HG03571 (cell line): ENCODE measurements around the gene PRTN3.
"Not testable (repeated sequence)": the region's sequence is repeated elsewhere in the genome, so short reads cannot be mapped to it uniquely, and the experiment has no call there.

Source experiments
- ATAC-seq: cut with Tn5 transposase; IDR thresholded peaks from one replicate; pipeline ENCODE4 v1.9.1; 2021; ENCODE audit not compliant: unreplicated experiment

PRTN3 gene

DNA sequence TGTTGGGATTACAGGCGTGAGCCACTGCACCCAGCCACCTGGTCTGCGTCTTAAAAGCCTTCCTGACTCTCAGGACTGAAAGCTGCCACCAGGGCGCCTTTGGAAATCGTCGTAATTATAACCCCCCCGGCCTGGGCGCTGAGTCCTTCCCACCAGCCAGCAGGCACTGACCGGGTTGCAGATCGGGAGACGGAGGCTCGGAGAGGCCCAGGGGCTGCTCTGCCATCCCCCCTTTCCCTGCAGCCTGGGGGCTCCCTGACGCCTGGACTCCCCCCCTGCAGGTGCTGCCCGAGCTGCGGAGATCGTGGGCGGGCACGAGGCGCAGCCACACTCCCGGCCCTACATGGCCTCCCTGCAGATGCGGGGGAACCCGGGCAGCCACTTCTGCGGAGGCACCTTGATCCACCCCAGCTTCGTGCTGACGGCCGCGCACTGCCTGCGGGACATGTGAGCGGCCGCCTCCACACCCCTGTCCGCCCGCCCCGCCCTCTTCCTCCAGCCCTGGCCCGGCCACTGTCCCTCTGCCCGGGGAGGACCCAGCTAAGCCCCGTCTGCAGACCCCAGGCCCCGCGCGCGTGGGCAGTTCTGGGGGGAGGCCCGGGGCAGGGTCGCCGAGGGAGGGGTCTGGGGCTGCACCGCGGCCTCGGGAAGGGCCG lies 2.5 kb downstream of the PRTN3 start:
- no peak for ATAC-seq

DNA sequence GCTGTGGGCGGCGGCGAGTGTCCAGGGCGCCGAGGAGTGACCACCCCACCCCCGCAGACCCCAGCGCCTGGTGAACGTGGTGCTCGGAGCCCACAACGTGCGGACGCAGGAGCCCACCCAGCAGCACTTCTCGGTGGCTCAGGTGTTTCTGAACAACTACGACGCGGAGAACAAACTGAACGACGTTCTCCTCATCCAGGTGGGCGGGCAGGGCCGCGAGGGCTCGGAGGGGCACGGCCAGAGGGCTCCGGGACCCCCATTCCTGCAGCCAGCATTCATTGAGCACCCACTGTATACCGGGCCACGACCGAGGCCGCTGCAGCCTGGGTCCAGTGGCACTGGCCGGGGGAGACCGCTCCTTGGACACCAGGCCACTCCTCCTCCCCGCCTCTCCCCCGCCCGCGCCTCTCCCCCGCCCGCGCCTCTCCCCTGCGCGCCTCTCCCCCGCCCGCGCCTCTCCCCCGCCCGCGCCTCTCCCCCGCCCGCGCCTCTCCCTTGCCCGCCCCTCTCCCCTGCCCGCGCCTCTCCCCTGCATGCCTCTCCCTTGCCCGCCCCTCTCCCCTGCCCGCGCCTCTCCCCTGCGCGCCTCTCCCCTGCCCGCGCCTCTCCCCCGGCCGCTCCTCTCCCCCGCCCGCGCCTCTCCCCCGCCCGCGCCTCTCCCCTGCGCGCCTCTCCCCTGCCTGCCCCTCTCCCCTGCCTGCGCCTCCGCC lies 3.2 kb downstream of the PRTN3 start:
- ATAC-seq = no peak

DNA sequence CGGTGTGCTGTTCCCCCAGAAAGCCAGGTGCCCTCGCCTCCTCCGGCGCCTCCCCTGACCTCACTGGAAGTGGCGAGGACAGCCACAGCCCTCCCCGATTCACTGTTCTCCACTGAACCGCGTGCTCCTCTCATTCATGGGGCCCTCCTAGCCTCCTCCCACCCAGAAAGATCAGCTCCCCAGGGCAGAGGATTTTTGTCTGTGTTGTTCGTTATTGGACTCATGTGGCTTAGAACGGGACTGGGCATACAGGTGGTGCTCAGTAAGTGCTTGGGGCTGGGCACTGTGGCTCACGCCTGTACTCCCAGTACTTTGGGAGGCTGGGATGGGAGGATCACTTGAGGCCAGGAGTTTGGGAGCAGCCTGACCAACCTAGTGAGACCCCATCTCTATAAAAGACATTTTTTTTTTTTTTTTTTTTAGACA lies 3.8 kb downstream of the PRTN3 start:
- no peak for ATAC-seq

DNA sequence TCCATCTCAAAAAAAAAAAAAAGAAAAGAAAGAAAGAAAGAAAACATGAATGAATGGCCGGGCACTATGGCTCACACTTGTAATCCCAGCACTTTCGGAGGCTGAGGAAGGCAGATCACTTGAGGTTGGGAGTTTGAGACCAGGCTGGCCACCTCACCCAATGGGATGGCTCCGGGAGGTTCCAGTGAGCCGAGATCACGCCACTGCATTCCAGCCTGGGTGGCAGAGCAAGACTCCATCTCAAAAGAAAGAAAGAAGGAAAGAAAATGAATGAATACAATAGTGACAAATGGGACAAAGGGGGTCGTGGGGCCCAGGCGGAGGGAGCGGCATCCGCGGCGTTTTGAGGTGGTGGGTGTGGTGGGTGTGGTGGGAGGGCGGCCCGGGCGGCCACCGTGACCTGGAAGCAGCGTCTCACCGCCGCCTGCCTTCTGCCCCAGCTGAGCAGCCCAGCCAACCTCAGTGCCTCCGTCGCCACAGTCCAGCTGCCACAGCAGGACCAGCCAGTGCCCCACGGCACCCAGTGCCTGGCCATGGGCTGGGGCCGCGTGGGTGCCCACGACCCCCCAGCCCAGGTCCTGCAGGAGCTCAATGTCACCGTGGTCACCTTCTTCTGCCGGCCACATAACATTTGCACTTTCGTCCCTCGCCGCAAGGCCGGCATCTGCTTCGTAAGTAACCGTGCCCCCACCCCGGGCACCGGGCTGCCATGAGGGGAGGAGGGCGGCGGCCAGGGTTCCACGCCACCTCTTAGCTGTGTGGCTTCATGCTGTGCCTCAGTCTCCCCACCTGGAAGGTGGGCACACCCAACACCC lies 5.1 kb downstream of the PRTN3 start:
- ATAC-seq = no peak

DNA sequence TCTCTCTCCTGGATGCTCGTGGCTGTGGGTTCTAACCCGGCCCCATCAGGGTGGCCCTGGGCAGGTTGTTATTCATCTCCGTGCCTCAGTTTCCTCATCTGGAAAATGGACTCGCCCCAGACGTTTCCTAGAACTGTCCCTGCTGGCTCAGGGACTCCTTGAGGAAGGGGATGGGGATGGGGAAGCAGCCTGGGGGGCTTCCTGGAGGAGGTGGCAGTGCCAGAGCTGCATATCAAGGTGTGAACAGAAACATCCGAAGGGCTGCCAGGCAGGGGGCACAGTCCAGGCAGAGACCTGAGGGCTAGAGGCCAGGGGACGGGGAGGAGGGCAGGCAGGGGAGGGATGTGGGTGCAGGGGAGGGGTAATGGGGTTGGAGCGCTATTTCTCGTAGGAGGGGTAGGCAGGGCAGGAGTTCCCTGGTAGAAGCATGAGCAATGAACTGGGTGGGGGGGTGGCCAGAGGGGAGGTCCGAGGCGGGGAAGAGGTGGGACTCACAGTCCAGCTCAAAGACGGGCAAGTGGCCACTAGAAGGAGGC lies 7.7 kb downstream of the PRTN3 start:
- no peak for ATAC-seq

DNA sequence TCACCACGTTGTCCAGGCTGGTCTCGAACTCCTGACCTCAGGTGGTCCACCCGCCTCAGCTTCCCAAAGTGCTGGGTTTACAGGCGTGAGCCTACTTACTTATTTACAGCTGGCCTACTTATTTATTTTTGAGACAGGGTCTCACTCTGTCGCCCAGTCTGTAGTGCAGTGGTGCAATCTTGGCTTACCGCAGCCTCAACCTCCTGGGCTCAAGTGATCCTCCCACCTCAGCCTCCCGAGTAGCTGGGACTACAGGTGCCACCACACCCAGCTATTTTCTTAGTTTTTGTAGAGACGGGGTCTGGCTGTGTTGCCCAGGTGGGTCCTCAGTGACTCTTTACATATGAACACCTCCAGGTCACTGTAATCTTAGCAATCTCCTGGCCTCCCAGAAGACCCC lies 8.4 kb downstream of the PRTN3 start:
- ATAC-seq = not testable (repeated sequence)

DNA sequence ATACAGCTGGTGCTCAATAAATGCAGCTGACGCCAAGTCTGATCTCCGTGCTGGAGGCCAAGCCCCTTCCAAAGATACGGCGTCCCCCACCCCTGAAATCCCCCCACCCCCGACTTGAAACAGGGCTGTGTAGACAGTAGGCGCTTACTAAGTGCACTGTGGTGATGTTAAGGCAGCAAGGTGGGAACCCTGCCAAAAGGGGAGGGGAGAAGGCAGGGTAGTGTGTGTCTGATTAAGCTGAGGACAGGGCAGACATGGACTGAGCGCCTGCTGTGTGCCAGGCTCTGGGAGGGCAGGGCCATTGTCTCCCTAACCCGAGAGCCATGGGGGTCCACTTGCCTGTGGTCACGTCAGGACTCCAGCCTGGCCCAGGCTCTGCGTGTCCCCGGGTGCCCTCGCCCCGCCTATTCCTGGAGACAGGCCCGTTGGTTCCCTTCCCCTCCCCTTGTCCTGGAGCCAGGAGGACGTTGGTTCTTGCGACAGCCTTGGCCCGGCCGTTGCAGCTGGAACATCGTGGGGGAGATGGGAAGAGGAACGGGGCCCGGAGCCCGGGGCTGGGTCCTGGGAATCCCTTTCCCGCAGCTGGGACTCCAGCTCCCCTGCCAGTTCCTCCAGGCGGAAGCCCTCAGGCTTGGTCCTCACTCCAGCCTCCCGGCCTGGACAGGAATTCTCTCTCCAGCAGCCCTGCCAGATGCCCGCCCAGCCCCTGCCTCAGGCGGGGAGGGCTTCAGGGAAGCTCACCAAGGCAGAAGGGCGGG lies 9.6 kb downstream of the PRTN3 start:
- no peak for ATAC-seq

DNA sequence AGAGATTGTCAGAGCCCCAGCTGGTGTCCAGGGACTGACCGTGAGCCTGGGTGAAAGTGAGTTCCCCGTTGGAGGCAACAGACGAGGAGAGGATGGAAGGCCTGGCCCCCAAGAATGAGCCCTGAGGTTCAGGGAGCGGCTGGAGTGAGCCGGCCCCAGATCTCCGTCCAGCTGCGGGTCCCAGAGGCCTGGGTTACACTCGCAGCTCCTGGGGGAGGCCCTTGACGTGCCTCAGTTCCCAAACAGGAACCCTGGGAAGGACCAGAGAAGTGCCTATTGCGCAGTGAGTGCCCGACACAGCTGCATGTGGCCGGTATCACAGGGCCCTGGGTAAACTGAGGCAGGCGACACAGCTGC lies 10.2 kb downstream of the PRTN3 start:
- no peak for ATAC-seq

DNA sequence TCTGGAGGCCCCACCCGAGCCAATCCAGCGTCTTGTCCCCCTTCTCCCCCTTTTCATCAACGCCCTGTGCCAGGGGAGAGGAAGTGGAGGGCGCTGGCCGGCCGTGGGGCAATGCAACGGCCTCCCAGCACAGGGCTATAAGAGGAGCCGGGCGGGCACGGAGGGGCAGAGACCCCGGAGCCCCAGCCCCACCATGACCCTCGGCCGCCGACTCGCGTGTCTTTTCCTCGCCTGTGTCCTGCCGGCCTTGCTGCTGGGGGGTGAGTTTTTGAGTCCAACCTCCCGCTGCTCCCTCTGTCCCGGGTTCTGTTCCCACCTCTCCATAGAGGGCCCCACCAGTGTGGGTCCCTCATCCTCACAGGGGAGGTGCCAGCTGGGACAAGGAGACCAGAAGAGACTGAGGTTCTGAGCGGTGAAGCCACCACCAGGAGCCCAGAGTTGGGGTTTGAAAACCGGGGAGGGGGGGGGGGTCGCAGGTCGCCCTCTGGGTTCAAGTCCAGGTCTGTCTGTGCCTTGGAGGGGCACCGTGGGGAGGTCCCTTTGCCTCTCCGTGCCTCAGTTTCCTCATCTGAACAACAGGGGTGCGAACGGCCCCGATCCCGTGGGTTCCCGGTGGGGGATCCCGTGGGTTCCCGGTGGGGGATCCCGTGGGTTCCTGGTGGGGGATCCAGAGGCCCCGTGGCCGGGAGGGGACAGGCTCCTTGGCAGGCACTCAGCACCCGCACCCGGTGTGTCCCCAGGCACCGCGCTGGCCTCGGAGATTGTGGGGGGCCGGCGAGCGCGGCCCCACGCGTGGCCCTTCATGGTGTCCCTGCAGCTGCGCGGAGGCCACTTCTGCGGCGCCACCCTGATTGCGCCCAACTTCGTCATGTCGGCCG lies 11.6 kb downstream of the PRTN3 start, which contains the start of gene ELANE:
ELANE (plus strand) TSS at position 168 of the 878 bp plus-strand sequence; CDS start at position 194, 26 bp downstream.
- ATAC-seq = no peak

DNA sequence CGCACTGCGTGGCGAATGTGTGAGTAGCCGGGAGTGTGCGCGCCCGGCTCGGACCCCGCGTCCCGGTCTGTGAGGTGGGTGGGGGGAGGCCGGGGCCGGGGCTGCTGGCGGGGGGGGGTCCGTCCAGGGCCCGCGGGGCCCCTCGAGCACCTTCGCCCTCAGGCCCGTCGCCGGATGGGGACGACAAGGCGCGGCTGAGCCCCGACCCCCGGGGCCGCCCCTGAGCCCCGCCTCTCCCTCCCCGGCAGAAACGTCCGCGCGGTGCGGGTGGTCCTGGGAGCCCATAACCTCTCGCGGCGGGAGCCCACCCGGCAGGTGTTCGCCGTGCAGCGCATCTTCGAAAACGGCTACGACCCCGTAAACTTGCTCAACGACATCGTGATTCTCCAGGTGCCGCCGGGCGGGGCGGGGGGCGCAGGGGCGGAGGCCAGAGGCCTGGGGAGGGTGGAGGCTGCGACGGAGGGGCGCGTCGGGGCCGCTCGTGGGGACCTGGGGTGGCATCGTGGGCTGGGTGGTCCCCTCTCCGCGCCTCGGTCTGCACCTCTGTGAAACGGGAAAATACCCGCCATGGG lies 12.3 kb downstream of the PRTN3 start:
- no peak for ATAC-seq

DNA sequence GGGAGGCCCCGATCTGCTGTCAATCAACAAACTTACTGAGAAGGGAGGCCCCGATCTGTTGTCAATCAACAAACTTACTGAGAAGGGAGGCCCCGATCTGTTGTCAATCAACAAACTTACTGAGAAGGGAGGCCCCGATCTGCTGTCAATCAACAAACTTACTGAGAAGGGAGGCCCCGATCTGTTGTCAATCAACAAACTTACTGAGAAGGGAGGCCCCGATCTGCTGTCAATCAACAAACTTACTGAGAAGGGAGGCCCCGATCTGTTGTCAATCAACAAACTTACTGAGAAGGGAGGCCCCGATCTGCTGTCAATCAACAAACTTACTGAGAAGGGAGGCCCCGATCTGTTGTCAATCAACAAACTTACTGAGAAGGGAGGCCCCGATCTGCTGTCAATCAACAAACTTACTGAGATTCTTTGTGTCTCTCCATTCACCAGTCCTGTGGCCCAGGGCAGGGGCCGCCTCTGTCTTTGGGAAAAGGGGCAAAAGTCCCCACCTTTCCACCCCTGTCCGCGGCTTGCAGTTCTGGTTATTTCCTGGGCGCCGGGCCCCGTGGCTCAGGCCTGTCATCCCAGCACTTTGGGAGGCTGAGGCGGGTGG lies 12.9 kb downstream of the PRTN3 start:
- ATAC-seq = not testable (repeated sequence)

DNA sequence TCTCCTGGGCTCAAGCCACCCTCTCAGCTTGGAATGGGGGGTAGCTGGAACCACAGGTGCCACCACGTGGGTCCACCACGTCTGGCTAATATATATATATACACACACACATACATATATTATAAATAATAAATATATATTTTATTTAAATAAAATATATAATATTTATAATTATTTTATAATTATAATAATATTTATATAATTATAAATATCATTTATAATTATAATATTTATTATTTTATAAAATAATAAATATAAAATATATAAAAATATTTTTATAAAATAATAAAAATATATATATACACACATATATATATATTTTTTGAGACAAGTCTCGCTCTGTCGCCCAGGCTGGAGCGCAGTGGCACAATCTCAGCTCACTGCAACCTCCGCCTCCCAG lies 13.8 kb downstream of the PRTN3 start:
- ATAC-seq = no peak

DNA sequence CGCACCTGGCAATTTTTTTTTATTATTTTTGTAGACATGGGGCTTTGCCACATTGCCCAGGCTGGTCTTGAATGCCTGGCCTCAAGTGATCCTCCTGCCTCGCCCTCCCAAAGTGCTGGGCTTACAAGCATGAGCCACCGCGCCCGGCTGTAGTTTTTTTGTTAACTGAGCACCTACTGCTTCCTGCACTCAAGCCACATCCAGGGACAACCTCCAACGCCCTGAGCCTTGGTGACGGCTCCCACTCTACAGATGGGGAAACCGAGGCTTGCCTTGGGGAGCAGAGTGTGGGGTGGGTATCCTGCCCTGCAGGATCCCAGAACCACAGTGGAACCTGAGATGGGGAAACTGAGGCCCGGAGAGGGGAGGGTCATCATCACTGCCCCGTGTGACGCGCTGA lies 14.3 kb downstream of the PRTN3 start:
- ATAC-seq = no peak

DNA sequence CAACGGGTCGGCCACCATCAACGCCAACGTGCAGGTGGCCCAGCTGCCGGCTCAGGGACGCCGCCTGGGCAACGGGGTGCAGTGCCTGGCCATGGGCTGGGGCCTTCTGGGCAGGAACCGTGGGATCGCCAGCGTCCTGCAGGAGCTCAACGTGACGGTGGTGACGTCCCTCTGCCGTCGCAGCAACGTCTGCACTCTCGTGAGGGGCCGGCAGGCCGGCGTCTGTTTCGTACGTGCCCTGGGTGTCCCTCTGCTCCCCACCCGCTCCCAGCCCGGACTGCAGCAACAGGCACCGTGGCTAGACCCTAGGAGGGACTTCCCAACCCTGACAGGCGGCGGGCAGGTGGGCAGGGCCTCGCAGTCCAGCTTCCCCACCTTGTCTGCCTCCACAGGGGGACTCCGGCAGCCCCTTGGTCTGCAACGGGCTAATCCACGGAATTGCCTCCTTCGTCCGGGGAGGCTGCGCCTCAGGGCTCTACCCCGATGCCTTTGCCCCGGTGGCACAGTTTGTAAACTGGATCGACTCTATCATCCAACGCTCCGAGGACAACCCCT lies 14.8 kb downstream of the PRTN3 start:
- ATAC-seq = no peak

DNA sequence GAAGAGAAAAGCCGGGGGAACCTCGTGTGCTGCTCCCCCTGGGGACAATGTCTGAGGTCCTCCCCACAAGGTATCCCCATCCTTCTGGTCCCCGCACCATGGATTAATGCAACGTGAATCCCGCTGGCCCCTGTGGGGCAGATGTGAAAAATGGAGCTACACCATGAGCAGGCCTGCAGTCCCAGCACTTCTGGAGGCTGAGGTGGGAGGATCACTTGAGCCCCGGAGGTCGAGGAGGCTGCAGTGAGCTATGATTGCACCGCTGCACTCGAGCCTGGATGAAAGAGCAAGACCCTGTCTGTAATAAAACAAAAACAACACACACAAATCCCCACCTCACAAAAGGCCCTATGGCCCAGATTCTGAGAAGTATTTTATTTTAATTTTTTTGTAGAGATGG lies 17.5 kb downstream of the PRTN3 start:
- ATAC-seq = no peak

DNA sequence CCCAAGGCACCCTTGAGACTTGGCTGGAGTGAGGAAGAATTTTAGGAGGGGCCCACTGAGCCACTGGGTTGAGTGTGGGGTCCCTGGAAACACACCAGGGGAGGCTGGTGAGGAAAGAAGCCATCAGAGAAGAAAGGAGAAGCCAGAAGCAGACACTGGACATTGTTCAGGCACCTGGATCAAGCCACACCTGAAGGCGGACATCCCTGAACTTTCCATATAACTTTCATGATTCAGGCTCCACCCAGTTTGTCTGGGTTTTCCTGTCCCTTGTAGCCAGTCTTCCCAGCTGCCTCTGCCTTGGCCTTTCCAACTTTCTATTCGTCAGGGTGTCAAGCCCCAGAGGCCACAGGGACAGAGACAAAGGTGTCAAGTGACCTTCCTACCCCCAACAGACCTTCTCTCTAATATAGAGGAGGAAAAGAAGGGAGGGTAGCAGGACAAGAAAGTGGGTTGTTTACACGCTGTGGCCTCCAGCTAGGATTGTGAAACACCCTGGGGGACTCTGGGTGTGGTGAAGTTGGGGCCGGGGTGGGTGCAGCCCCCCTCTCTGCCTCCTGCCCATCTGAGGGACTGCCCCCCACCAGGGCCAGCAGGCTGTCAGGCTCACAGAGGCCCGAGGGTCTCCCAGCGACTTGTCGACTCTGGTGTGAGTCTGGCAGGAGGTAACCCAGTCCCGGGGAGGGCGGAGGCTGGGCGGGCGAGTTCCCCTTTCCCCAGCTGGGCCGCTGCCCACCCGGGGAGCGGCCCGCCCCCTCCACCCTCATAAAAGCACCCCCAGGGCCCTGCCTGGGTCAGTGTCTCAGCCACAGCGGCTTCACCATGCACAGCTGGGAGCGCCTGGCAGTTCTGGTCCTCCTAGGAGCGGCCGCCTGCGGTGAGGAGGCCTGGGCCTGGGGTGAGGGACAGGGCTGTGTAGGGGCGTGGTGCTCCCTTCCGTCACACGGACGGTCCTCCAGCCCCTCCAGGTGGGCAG lies 18.4 kb downstream of the PRTN3 start, which contains the start of gene CFD:
CFD (plus strand) TSS at position 797 of the 976 bp plus-strand sequence; CDS start at position 823, 26 bp downstream.
- ATAC-seq = no peak

DNA sequence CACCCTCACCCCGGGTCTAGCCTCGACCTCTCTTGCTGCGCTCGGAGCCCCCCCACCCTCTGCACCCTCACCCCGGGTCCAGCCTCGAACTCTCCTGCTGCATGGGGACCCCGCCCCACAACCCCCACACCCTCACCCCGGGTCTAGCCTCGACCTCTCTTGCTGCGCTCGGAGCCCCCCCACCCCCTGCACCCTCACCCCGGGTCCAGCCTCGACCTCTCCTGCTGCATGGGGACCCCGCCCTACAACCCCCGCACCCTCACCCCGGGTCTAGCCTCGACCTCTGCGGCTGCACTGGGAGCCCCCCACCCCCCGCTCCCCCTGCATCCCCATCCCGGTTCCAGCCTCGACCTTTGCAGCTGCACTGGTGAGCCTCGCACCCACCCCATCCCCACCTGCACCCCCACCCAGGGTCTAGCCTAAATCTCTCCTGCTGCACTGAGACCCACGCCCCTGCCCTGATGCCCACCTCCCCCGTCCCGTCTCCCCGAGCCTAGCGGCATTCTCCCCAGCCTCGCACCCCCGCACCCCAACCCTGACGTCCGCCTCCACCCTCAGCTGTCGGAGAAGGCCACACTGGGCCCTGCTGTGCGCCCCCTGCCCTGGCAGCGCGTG lies 20.4 kb downstream of the PRTN3 start:
- no peak for ATAC-seq
